ENCODE results near the gene ZC2HC1B.

The ZC2HC1B gene

GRCh38 chr6:143864234-143864633, at the start of gene ZC2HC1B:
ZC2HC1B (plus strand) TSS chr6:143864474; CDS start chr6:143864540, 66 bp downstream.
- no peaks in the 10 kb centered on the region for H3K9me3 Mint-ChIP-seq
- H3K4me3 Mint-ChIP-seq, result no peak within 1 kb of the TSS
- no peaks in the 10 kb centered on the region for H3K4me1 Mint-ChIP-seq
- DNase-seq, result no peak
- H3K27ac Mint-ChIP-seq, result no peak within 1 kb of the TSS
- CTCF ChIA-PET, result interaction anchor here (1.1 kb wide), 1 partner anchor 76 kb away, joined by 3 read pairs; no protein-coding TSS in a partner anchor
- H3K27me3 Mint-ChIP-seq, result no peaks in the 10 kb centered on the region
- peaks cover 45% of the 10 kb centered on the region for H3K36me3 Mint-ChIP-seq

GRCh38 chr6:143817621-143818020, 46.7 kb upstream of the ZC2HC1B start:
- CTCF ChIA-PET, result no interaction called here
- no peak overlapping the region for H3K27ac Mint-ChIP-seq
- no peak for DNase-seq
- no peaks in the 10 kb centered on the region for H3K4me1 Mint-ChIP-seq
- H3K4me3 Mint-ChIP-seq, result no peak overlapping the region
- H3K36me3 Mint-ChIP-seq, result no peaks in the 10 kb centered on the region
- H3K9me3 Mint-ChIP-seq, result no peaks in the 10 kb centered on the region
- no peaks in the 10 kb centered on the region for H3K27me3 Mint-ChIP-seq

GRCh38 chr6:143821359-143821758, 42.9 kb upstream of the ZC2HC1B start:
- CTCF ChIA-PET, result no interaction called here
- no peak overlapping the region for H3K4me3 Mint-ChIP-seq
- H3K27me3 Mint-ChIP-seq, result no peaks in the 10 kb centered on the region
- H3K4me1 Mint-ChIP-seq, result no peaks in the 10 kb centered on the region
- H3K36me3 Mint-ChIP-seq, result no peaks in the 10 kb centered on the region
- no peak overlapping the region for H3K27ac Mint-ChIP-seq
- DNase-seq, result no peak
- no peaks in the 10 kb centered on the region for H3K9me3 Mint-ChIP-seq

GRCh38 chr6:143822584-143823024, 41.7 kb upstream of the ZC2HC1B start:
- H3K36me3 Mint-ChIP-seq, result no peaks in the 10 kb centered on the region
- H3K4me1 Mint-ChIP-seq, result no peaks in the 10 kb centered on the region
- H3K4me3 Mint-ChIP-seq, result no peak overlapping the region
- DNase-seq, result no peak
- no peak overlapping the region for H3K27ac Mint-ChIP-seq
- CTCF ChIA-PET, result interaction anchor here (1.0 kb wide), 1 partner anchor 120 kb away, joined by 4 read pairs; no protein-coding TSS in a partner anchor
- no peaks in the 10 kb centered on the region for H3K27me3 Mint-ChIP-seq
- H3K9me3 Mint-ChIP-seq, result no peaks in the 10 kb centered on the region

GRCh38 chr6:143823548-143823947, 40.7 kb upstream of the ZC2HC1B start:
- no peak overlapping the region for H3K27ac Mint-ChIP-seq
- H3K4me1 Mint-ChIP-seq, result no peaks in the 10 kb centered on the region
- H3K9me3 Mint-ChIP-seq, result no peaks in the 10 kb centered on the region
- no peak overlapping the region for H3K4me3 Mint-ChIP-seq
- H3K27me3 Mint-ChIP-seq, result no peaks in the 10 kb centered on the region
- CTCF ChIA-PET, result interaction anchor here (1.0 kb wide), 1 partner anchor 119 kb away, joined by 4 read pairs; no protein-coding TSS in a partner anchor
- no peaks in the 10 kb centered on the region for H3K36me3 Mint-ChIP-seq
- DNase-seq, result no peak

GRCh38 chr6:143828572-143828971, 35.7 kb upstream of the ZC2HC1B start:
- Mint-ChIP-seq H3K36me3 (no peaks in the 10 kb centered on the region), H3K27ac (no peak overlapping the region), H3K9me3 (no peaks in the 10 kb centered on the region), H3K4me1 (no peaks in the 10 kb centered on the region), H3K27me3 (no peaks in the 10 kb centered on the region), H3K4me3 (no peak overlapping the region)
- DNase-seq, result no peak
- CTCF ChIA-PET, result no interaction called here

GRCh38 chr6:143836150-143836549, 28.1 kb upstream of the ZC2HC1B start:
- no peak for DNase-seq

GRCh38 chr6:143838395-143838794, 25.9 kb upstream of the ZC2HC1B start:
- H3K27me3 Mint-ChIP-seq, result peaks cover 4% of the 10 kb centered on the region
- H3K9me3 Mint-ChIP-seq, result no peaks in the 10 kb centered on the region
- H3K36me3 Mint-ChIP-seq, result no peaks in the 10 kb centered on the region
- no peak overlapping the region for H3K27ac Mint-ChIP-seq
- CTCF ChIA-PET, result no interaction called here
- DNase-seq, result no peak
- H3K4me1 Mint-ChIP-seq, result peaks cover 9% of the 10 kb centered on the region
- H3K4me3 Mint-ChIP-seq, result no peak overlapping the region

More at GRCh38 chr6:143836150-143836549, 28.1 kb upstream of the ZC2HC1B start:
- Mint-ChIP-seq H3K9me3 (no peaks in the 10 kb centered on the region), H3K36me3 (no peaks in the 10 kb centered on the region), H3K4me3 (no peak overlapping the region), H3K27me3 (peaks cover 4% of the 10 kb centered on the region), H3K4me1 (peaks cover 2% of the 10 kb centered on the region), H3K27ac (no peak overlapping the region)
- CTCF ChIA-PET, result interaction anchor here (0.6 to 1.1 kb wide), 3 partner anchors 261 to 704 kb away, joined by 3 read pairs; no protein-coding TSS in a partner anchor

GRCh38 chr6:143839196-143839595, 25.1 kb upstream of the ZC2HC1B start:
- CTCF ChIA-PET, result no interaction called here
- Mint-ChIP-seq H3K9me3 (no peaks in the 10 kb centered on the region), H3K4me1 (peaks cover 15% of the 10 kb centered on the region), H3K4me3 (no peak overlapping the region), H3K27me3 (peaks cover 4% of the 10 kb centered on the region), H3K27ac (no peak overlapping the region), H3K36me3 (peaks cover 6% of the 10 kb centered on the region)
- DNase-seq, result no peak

GRCh38 chr6:143840595-143841265, 23.5 kb upstream of the ZC2HC1B start:
- Mint-ChIP-seq H3K9me3 (no peaks in the 10 kb centered on the region), H3K36me3 (peaks cover 11% of the 10 kb centered on the region), H3K4me3 (peak overlapping the region; percentile 28), H3K27me3 (no peaks in the 10 kb centered on the region), H3K4me1 (peaks cover 23% of the 10 kb centered on the region), H3K27ac (no peak overlapping the region)
- CTCF ChIA-PET, result interaction anchor here (0.5 kb wide), 1 partner anchor 302 kb away, joined by 3 read pairs; no protein-coding TSS in a partner anchor
- no peak for DNase-seq

- DNase-seq, result no peak
- Mint-ChIP-seq H3K4me3 (peak overlapping the region; percentile 89), H3K9me3 (no peaks in the 10 kb centered on the region), H3K4me1 (peaks cover 27% of the 10 kb centered on the region), H3K27me3 (no peaks in the 10 kb centered on the region), H3K36me3 (peaks cover 25% of the 10 kb centered on the region), H3K27ac (peak overlapping the region; percentile 94)
- CTCF ChIA-PET, result interaction anchor here (1.1 to 4.1 kb wide), 3 partner anchors 98 to 267 kb away, joined by 3 to 16 read pairs (median 4); no protein-coding TSS in a partner anchor
Measured at GRCh38 chr6:143842461-143842901, 21.8 kb upstream of the ZC2HC1B start.

- H3K27me3 Mint-ChIP-seq, result no peaks in the 10 kb centered on the region
- no peaks in the 10 kb centered on the region for H3K9me3 Mint-ChIP-seq
- peak; percentile 95 for DNase-seq
- peak within 1 kb of the TSS; percentile 94 for H3K27ac Mint-ChIP-seq
- H3K4me3 Mint-ChIP-seq, result peak within 1 kb of the TSS; percentile 89
- peaks cover 27% of the 10 kb centered on the region for H3K4me1 Mint-ChIP-seq
- CTCF ChIA-PET, result interaction anchor here (0.8 to 4.1 kb wide), 5 partner anchors 97 to 330 kb away, joined by 3 to 16 read pairs (median 3); no protein-coding TSS in a partner anchor
- H3K36me3 Mint-ChIP-seq, result peaks cover 30% of the 10 kb centered on the region
Measured at GRCh38 chr6:143842902-143843676, 21.2 kb upstream of the ZC2HC1B start, which contains the start of gene LTV1. LTV1 (plus strand) TSS chr6:143843338; CDS start chr6:143843478, 140 bp downstream.

GRCh38 chr6:143843677-143843999, 20.6 kb upstream of the ZC2HC1B start:
- H3K36me3 Mint-ChIP-seq, result peaks cover 35% of the 10 kb centered on the region
- H3K27ac Mint-ChIP-seq, result peak overlapping the region; percentile 94
- H3K9me3 Mint-ChIP-seq, result no peaks in the 10 kb centered on the region
- CTCF ChIA-PET, result interaction anchor here (0.8 to 4.1 kb wide), 5 partner anchors 97 to 331 kb away, joined by 3 to 16 read pairs (median 3); no protein-coding TSS in a partner anchor
- peaks cover 27% of the 10 kb centered on the region for H3K4me1 Mint-ChIP-seq
- H3K4me3 Mint-ChIP-seq, result peak overlapping the region; percentile 89
- DNase-seq, result no peak
- H3K27me3 Mint-ChIP-seq, result no peaks in the 10 kb centered on the region

- Mint-ChIP-seq H3K27ac (peak overlapping the region; percentile 94), H3K36me3 (peaks cover 38% of the 10 kb centered on the region)
- DNase-seq, result no peak
Measured at GRCh38 chr6:143844006-143844405, 20.3 kb upstream of the ZC2HC1B start.

More at GRCh38 chr6:143844006-143844405, 20.3 kb upstream of the ZC2HC1B start:
- Mint-ChIP-seq H3K27me3 (no peaks in the 10 kb centered on the region), H3K4me1 (peaks cover 27% of the 10 kb centered on the region), H3K9me3 (no peaks in the 10 kb centered on the region), H3K4me3 (peak overlapping the region; percentile 89)
- CTCF ChIA-PET, result interaction anchor here (0.6 to 4.1 kb wide), 6 partner anchors 96 to 1455 kb away, joined by 3 to 16 read pairs (median 4); no protein-coding TSS in a partner anchor

Measured in activated naive CD4-positive, alpha-beta T cell treated with anti-CD3 and anti-CD28 coated beads, Interleukin-2, amount 10 ng/mL, durations not matched to agents 7 days and 5 days (primary cell).